Measurements from ENCODE around the gene ZHX3. TPM values are rescaled to one million over a fixed set of nuclear protein-coding genes. Genes with fewer than 3 reads are reported as not detected.

Gene ZHX3
- total and polyA plus RNA-seq, 2 donors from 2014 or later, result 24.7 to 153 TPM

DNA sequence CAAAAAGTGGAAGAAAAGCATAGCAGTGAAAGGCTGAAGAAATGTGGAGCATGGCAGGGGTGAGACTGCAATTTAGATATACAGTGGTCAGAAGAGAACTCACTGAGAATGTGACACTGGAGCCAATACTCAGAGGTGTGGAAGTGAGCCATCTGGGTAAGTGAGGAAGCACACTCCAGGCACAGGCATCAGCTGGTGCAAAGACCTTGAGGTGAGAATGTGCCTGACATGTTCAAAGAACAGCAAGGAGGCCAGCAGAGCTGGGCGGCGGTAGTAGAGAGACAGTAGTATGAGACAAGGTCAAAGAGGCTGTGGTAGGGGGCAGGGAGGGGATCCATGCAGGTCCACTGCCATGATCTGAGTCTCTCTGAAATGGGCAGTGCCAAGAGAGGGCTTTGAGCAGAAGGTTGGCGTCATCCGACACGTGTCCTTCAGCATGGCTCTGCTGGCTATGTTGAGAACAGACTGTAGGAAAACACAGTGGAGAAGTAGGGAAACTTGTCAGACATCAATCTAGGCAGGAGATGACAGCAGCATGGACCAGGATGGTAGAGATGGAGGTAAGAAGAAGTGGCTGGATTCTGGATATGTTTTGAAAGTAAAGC lies 95.8 kb downstream of the ZHX3 start:
- FAIRE-seq (no peak), DNase-seq (no peak)
- H3K27me3 ChIP-seq (ENCODE audit: control insufficient read depth, insufficient read depth, low read length), result no peaks in the 10 kb centered on the region
- H3K4me1 ChIP-seq (ENCODE audit: control insufficient read depth in 2 of 3, insufficient read depth in 2 of 3, low read depth in 1 of 3, low read length in 3 of 3), result peaks cover 0 to 2% (median 2%) of the 10 kb centered on the region in 3 donors
- intact Hi-C loops (cut with DNase I), result no loop called here
- no peaks in the 10 kb centered on the region for H3K36me3 ChIP-seq (ENCODE audit: control insufficient read depth in 2 of 3, insufficient read depth in 3 of 3, low read length in 3 of 3)
- TF ChIP-seq, protein P1, sequence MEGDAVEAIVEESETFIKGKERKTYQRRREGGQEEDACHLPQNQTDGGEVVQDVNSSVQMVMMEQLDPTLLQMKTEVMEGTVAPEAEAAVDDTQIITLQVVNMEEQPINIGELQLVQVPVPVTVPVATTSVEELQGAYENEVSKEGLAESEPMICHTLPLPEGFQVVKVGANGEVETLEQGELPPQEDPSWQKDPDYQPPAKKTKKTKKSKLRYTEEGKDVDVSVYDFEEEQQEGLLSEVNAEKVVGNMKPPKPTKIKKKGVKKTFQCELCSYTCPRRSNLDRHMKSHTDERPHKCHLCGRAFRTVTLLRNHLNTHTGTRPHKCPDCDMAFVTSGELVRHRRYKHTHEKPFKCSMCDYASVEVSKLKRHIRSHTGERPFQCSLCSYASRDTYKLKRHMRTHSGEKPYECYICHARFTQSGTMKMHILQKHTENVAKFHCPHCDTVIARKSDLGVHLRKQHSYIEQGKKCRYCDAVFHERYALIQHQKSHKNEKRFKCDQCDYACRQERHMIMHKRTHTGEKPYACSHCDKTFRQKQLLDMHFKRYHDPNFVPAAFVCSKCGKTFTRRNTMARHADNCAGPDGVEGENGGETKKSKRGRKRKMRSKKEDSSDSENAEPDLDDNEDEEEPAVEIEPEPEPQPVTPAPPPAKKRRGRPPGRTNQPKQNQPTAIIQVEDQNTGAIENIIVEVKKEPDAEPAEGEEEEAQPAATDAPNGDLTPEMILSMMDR (IDR thresholded peaks at IDR 0.05; ENCODE audit: borderline replicate concordance, extremely low read depth, insufficient read depth), result no peak
- H3K9ac ChIP-seq (ENCODE audit: low read length in 3 of 3), result no peak overlapping the region
- no peaks in the 10 kb centered on the region for H3K9me3 ChIP-seq (ENCODE audit: control insufficient read depth in 2 of 3, insufficient read depth in 1 of 3, low read length in 3 of 3)
- no peak overlapping the region for H3K4me3 ChIP-seq (ENCODE audit: low read length in 3 of 3)
- H3K27ac ChIP-seq (ENCODE audit: low read depth in 2 of 2, low read length in 2 of 2), result peak overlapping the region in 1 of 2 donors; percentile 13

DNA sequence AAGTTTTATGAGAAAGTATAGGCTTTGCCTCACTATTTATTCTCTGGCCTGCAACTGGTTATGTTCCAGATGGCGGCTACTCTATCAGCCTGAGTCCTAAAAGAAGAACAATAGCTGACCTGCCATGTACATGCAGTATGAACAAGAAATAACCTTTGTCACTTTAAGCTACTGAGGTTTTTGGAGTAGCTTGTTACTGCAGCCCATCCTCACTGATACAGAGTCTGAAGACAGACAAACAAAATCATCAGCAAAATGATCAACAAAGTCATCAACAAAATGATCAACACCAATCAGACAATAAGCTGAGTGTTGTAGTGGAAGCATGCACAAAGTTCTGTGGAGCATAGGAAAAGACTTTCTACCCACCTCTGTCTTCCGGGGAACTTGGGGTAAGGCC lies 97.7 kb downstream of the ZHX3 start:
- no peak overlapping the region for H3K27ac ChIP-seq (ENCODE audit: low read depth in 2 of 2, low read length in 2 of 2)
- no peak for DNase-seq
- H3K27me3 ChIP-seq (ENCODE audit: control insufficient read depth, insufficient read depth, low read length), result no peaks in the 10 kb centered on the region
- intact Hi-C loops (cut with DNase I), result no loop called here
- H3K4me3 ChIP-seq (ENCODE audit: low read length in 3 of 3), result no peak overlapping the region
- H3K4me1 ChIP-seq (ENCODE audit: control insufficient read depth in 2 of 3, insufficient read depth in 2 of 3, low read depth in 1 of 3, low read length in 3 of 3), result peaks cover 0 to under 1% (median 0%) of the 10 kb centered on the region in 3 donors
- H3K9ac ChIP-seq (ENCODE audit: low read length in 3 of 3), result no peak overlapping the region
- H3K36me3 ChIP-seq (ENCODE audit: control insufficient read depth in 2 of 3, insufficient read depth in 3 of 3, low read length in 3 of 3), result no peaks in the 10 kb centered on the region
- no peaks in the 10 kb centered on the region for H3K9me3 ChIP-seq (ENCODE audit: control insufficient read depth in 2 of 3, insufficient read depth in 1 of 3, low read length in 3 of 3)
- FAIRE-seq, result no peak
- TF ChIP-seq, protein P1 (IDR thresholded peaks at IDR 0.05; ENCODE audit: borderline replicate concordance, extremely low read depth, insufficient read depth), result no peak

DNA sequence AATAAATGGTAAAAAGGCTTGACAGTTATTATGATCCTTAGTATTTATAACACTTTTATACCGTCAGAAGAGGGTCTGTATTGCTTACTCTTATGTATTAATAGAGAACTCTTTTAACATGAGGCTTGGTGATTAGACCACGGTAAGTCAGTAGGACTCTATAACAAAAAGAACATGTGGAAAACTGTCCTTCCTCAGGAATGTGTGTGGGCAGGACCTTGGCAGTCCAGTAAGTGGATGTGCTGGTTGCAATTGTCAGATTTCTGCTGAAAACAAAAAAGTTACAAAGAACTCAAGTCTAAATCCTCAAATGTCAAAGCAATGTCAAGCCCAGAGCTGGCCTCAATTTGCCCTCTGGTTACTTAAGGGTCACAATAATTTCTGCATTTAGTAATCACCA lies 99.1 kb downstream of the ZHX3 start:
- Histone ChIP-seq H3K36me3 (ENCODE audit: control insufficient read depth in 2 of 3, insufficient read depth in 3 of 3, low read length in 3 of 3) (no peaks in the 10 kb centered on the region), H3K4me3 (ENCODE audit: low read length in 3 of 3) (no peak overlapping the region), H3K27ac (ENCODE audit: low read depth in 2 of 2, low read length in 2 of 2) (no peak overlapping the region), H3K4me1 (ENCODE audit: control insufficient read depth in 2 of 3, insufficient read depth in 2 of 3, low read depth in 1 of 3, low read length in 3 of 3) (peaks cover 0 to under 1% (median 0%) of the 10 kb centered on the region in 3 donors), H3K9me3 (ENCODE audit: control insufficient read depth in 2 of 3, insufficient read depth in 1 of 3, low read length in 3 of 3) (no peaks in the 10 kb centered on the region), H3K9ac (ENCODE audit: low read length in 3 of 3) (no peak overlapping the region), H3K27me3 (ENCODE audit: control insufficient read depth, insufficient read depth, low read length) (no peaks in the 10 kb centered on the region)
- no peak for DNase-seq
- no peak for FAIRE-seq
- intact Hi-C loops (cut with DNase I), result no loop called here
- TF ChIP-seq, protein P1 (IDR thresholded peaks at IDR 0.05; ENCODE audit: borderline replicate concordance, extremely low read depth, insufficient read depth), result no peak

DNA sequence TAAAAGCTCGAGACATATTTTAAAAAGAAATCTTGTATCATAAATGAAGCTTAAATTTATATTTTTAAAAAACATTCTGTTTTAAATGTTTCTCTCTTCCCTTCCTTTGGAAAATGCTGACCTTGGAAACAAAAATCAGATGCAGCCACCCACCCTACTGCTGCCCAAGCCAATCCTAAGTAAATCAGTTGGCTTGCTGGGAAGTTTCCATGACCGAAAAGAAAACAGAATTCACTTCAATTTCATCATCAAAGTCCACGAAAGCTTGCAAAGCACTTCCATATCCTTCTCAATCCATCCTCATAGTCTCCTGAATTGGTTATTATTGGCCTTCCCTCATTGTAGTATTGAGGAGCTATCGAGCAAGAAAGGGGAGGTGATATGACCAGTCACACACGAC lies 100.1 kb downstream of the ZHX3 start:
- Histone ChIP-seq H3K27me3 (ENCODE audit: control insufficient read depth, insufficient read depth, low read length) (no peaks in the 10 kb centered on the region), H3K27ac (ENCODE audit: low read depth in 2 of 2, low read length in 2 of 2) (no peak overlapping the region), H3K36me3 (ENCODE audit: control insufficient read depth in 2 of 3, insufficient read depth in 3 of 3, low read length in 3 of 3) (no peaks in the 10 kb centered on the region), H3K9ac (ENCODE audit: low read length in 3 of 3) (no peak overlapping the region), H3K4me1 (ENCODE audit: control insufficient read depth in 2 of 3, insufficient read depth in 2 of 3, low read depth in 1 of 3, low read length in 3 of 3) (peaks cover 0 to 2% (median 0%) of the 10 kb centered on the region in 3 donors), H3K9me3 (ENCODE audit: control insufficient read depth in 2 of 3, insufficient read depth in 1 of 3, low read length in 3 of 3) (no peaks in the 10 kb centered on the region), H3K4me3 (ENCODE audit: low read length in 3 of 3) (no peak overlapping the region)
- DNase-seq (no peak), FAIRE-seq (no peak)
- intact Hi-C loops (cut with DNase I), result no loop called here
- TF ChIP-seq, protein P1 (IDR thresholded peaks at IDR 0.05; ENCODE audit: borderline replicate concordance, extremely low read depth, insufficient read depth), result no peak

All from kidney (tissue), 14 donors.